Smooth muscle cell (in vitro differentiated cells): ENCODE results near the gene GALNT2. TPM values are rescaled to one million over a fixed set of nuclear protein-coding genes. Genes with fewer than 3 reads are reported as not detected.

ENCODE experiments used
- DNase-seq: peaks from one replicate; lab custom pipeline; 2025; ENCODE audit not compliant: unreplicated experiment; lab: John Stamatoyannopoulos, UW
- H2AFZ ChIP-seq: fragments of 200-600 bp; sonication (generic); 2 replicates; pipeline ENCODE4 v1.6.0; 2016; ENCODE audit warnings: antibody characterized with exemption, low read depth, mild to moderate bottlenecking
- H3F3A ChIP-seq: fragments of 200-600 bp; sonication (generic); 2 replicates; pipeline ENCODE4 v1.6.0; 2017; ENCODE audit warnings: antibody characterized with exemption, low read depth
- H3K27ac ChIP-seq: fragments of 200-600 bp; sonication (generic); 2 replicates; pipeline ENCODE4 v1.5.1; 2016; ENCODE audit warnings: low read depth, mild to moderate bottlenecking
- H3K27me3 ChIP-seq: fragments of 200-600 bp; sonication (generic); 2 replicates; pipeline ENCODE4 v1.6.1; 2016; ENCODE audit warnings: low read depth, mild to moderate bottlenecking
- H3K36me3 ChIP-seq: fragments of 200-600 bp; sonication (generic); 2 replicates; pipeline ENCODE4 v1.5.1; 2016; ENCODE audit warnings: low read depth
- H3K4me1 ChIP-seq: fragments of 200-600 bp; sonication (generic); 2 replicates; pipeline ENCODE4 v1.5.1; 2016; ENCODE audit warnings: low read depth
- H3K4me2 ChIP-seq: fragments of 200-600 bp; sonication (generic); 2 replicates; pipeline ENCODE4 v1.6.0; 2016; ENCODE audit warnings: mild to moderate bottlenecking
- H3K4me3 ChIP-seq: fragments of 200-600 bp; sonication (generic); 2 replicates; pipeline ENCODE4 v1.5.1; 2016; ENCODE audit warnings: mild to moderate bottlenecking
- H3K79me2 ChIP-seq: fragments of 200-600 bp; sonication (generic); 2 replicates; pipeline ENCODE4 v1.6.0; 2016; ENCODE audit warnings: low read depth, mild to moderate bottlenecking
- H3K9ac ChIP-seq: fragments of 200-600 bp; sonication (generic); 2 replicates; pipeline ENCODE4 v1.6.0; 2016; ENCODE audit warnings: low read depth
- H3K9me3 ChIP-seq: fragments of 200-600 bp; sonication (generic); replicated peaks from 2 replicates; pipeline ENCODE4 v1.5.1; 2016; ENCODE audit warnings: low read depth
- H4K20me1 ChIP-seq: fragments of 200-600 bp; sonication (generic); 2 replicates; pipeline ENCODE4 v1.6.0; 2016; ENCODE audit warnings: low read depth
- CTCF ChIP-seq: fragments of 200-600 bp; sonication (generic); IDR thresholded peaks from 2 replicates; pipeline ENCODE4 v1.5.1; 2017; ENCODE audit warnings: borderline replicate concordance, mild to moderate bottlenecking, antibody characterized with exemption; ENCODE audit not compliant: insufficient read depth, poor library complexity, severe bottlenecking
- WGBS: methylation state at CpG from one replicate; pipeline ENCODE4 v1.1.7; 2016; ENCODE audit warnings: low lambda C conversion rate; 5-methylcytosine and 5-hydroxymethylcytosine counted together
- polyA plus RNA-seq: library from polyadenylated mRNA; unstranded; fragments of >200 nt; fragmentation: Nextera tagmentation; extraction: Ambion mirVana; gene quantifications from 2 replicates; pipeline ENCODE4 v1.2.1, GENCODE V29; 2016
- total RNA-seq: library from RNA; depleted of rRNA; stranded (reverse); fragments of >200 nt; gene quantifications from 2 replicates; pipeline ENCODE4 v1.2.3, GENCODE V29; 2014

GALNT2 gene
- total and polyA plus RNA-seq, 2 experiments from 2014 or later: 76.4 to 152 TPM

- H3K4me3 ChIP-seq: no peak overlapping the region
- H3K9me3 ChIP-seq: no peaks in the 10 kb centered on the region
- no peak overlapping the region for H3K27ac ChIP-seq
- no peak for TF ChIP-seq CTCF
- DNase-seq: no peak
- H3K36me3 ChIP-seq: no peaks in the 10 kb centered on the region
- H4K20me1 ChIP-seq: peaks cover 27% of the 10 kb centered on the region
- H3K4me1 ChIP-seq: peaks cover 8% of the 10 kb centered on the region
- 99% methylated on average over 15 of the region's 15 CpGs for WGBS
- no peaks in the 10 kb centered on the region for H3K79me2 ChIP-seq
- H2AFZ ChIP-seq: no peak overlapping the region
- H3K9ac ChIP-seq: no peak overlapping the region
- H3K27me3 ChIP-seq: no peaks in the 10 kb centered on the region
- no peak overlapping the region for H3K4me2 ChIP-seq
- no peaks in the 10 kb centered on the region for H3F3A ChIP-seq
These were observed 188.1 kb downstream of the GALNT2 start for GRCh38 chr1:230255116-230255515.

- Histone ChIP-seq H3K27me3 (no peaks in the 10 kb centered on the region), H3K9ac (no peak overlapping the region), H3K4me3 (no peak overlapping the region), H3K9me3 (no peaks in the 10 kb centered on the region), H3K27ac (no peak overlapping the region), H3F3A (no peaks in the 10 kb centered on the region), H3K36me3 (no peaks in the 10 kb centered on the region), H3K79me2 (no peaks in the 10 kb centered on the region), H3K4me1 (peaks cover 4% of the 10 kb centered on the region), H3K4me2 (no peak overlapping the region), H4K20me1 (peaks cover 27% of the 10 kb centered on the region), H2AFZ (no peak overlapping the region)
- WGBS: 98% methylated on average over 10 of the region's 10 CpGs
- no peak for TF ChIP-seq CTCF
- no peak for DNase-seq
These were observed 189.0 kb downstream of the GALNT2 start for GRCh38 chr1:230255991-230256390.

- no peak overlapping the region for H3K4me3 ChIP-seq
- H3K36me3 ChIP-seq: no peaks in the 10 kb centered on the region
- H3K9ac ChIP-seq: no peak overlapping the region
- H3K27me3 ChIP-seq: no peaks in the 10 kb centered on the region
- no peak overlapping the region for H2AFZ ChIP-seq
- H4K20me1 ChIP-seq: peaks cover 23% of the 10 kb centered on the region
- H3K27ac ChIP-seq: no peak overlapping the region
- DNase-seq: no peak
- H3K79me2 ChIP-seq: no peaks in the 10 kb centered on the region
- no peaks in the 10 kb centered on the region for H3K4me1 ChIP-seq
- no peaks in the 10 kb centered on the region for H3K9me3 ChIP-seq
- H3F3A ChIP-seq: no peaks in the 10 kb centered on the region
- no peak for TF ChIP-seq CTCF
- WGBS: 92% methylated on average over 6 of the region's 6 CpGs
- no peak overlapping the region for H3K4me2 ChIP-seq
These were observed 189.9 kb downstream of the GALNT2 start for GRCh38 chr1:230256896-230257295.

- no peaks in the 10 kb centered on the region for H3K9me3 ChIP-seq
- H4K20me1 ChIP-seq: no peaks in the 10 kb centered on the region
- no peak for TF ChIP-seq CTCF
- no peak overlapping the region for H3K4me2 ChIP-seq
- no peak overlapping the region for H3K4me3 ChIP-seq
- H3K9ac ChIP-seq: no peak overlapping the region
- no peaks in the 10 kb centered on the region for H3K27me3 ChIP-seq
- 84% methylated on average over 3 of the region's 3 CpGs for WGBS
- no peak overlapping the region for H3K27ac ChIP-seq
- no peak overlapping the region for H2AFZ ChIP-seq
- no peaks in the 10 kb centered on the region for H3K4me1 ChIP-seq
- no peaks in the 10 kb centered on the region for H3F3A ChIP-seq
- H3K79me2 ChIP-seq: no peaks in the 10 kb centered on the region
- DNase-seq: no peak
- H3K36me3 ChIP-seq: no peaks in the 10 kb centered on the region
These were observed 192.6 kb downstream of the GALNT2 start for GRCh38 chr1:230259621-230260020.
